Naive thymus-derived CD4-positive, alpha-beta T cell (primary cell): Measurements from ENCODE around the gene ABCC8. TPM values are rescaled to one million over a fixed set of nuclear protein-coding genes. Genes with fewer than 3 reads are reported as not detected.

Source experiments
- ATAC-seq: fragments of 150-1000 bp; cut with Tn5 transposase; 2 replicates; pipeline ENCODE4 v1.10.0; 2021; ENCODE audit warnings: mild to moderate bottlenecking, moderate library complexity
- CTCF ChIA-PET: fragments of 350-600 bp; sonication (Branson Sonifier 250); formaldehyde crosslinking; loops from one replicate; lab custom pipeline; 2021; ENCODE audit warnings: antibody characterized with exemption; lab: Charles Lee
- POLR2A ChIA-PET: fragments of 350-600 bp; sonication (Branson Sonifier 250); formaldehyde crosslinking; loops from one replicate; lab custom pipeline; 2021; ENCODE audit warnings: antibody characterized with exemption, inconsistent platforms; lab: Charles Lee
- DNase-seq, 9 donors: peaks; one replicate each; pipeline versions ENCODE4 v3.0.0 to v3.0.0-alpha.2; 2020 to 2022; ENCODE audit warnings: mixed read lengths in 1 of 9
- H3K27ac ChIP-seq: one replicate; pipeline ENCODE4 v1.7.0; 2013; ENCODE audit warnings: mild to moderate bottlenecking, low read depth, low read length, moderate library complexity
- H3K27me3 ChIP-seq, 2 donors: one replicate each; pipeline ENCODE4 v1.7.0; 2013; ENCODE audit warnings: low read length in 2 of 2, mild to moderate bottlenecking in 2 of 2, moderate library complexity in 2 of 2; ENCODE audit not compliant: control insufficient read depth in 2 of 2, insufficient read depth in 2 of 2
- H3K36me3 ChIP-seq, 3 experiments: 1 replicate in 2 of 3; 2 replicates in 1 of 3; pipeline ENCODE4 v1.7.0; 2013; ENCODE audit warnings: low read length in 3 of 3, mild to moderate bottlenecking in 3 of 3, moderate library complexity in 1 of 3; ENCODE audit not compliant: insufficient read depth in 3 of 3, control insufficient read depth in 2 of 3
- H3K4me1 ChIP-seq, 2 donors: one replicate each; pipeline ENCODE4 v1.7.0; 2013; ENCODE audit warnings: low read length in 2 of 2, mild to moderate bottlenecking in 2 of 2, moderate library complexity in 1 of 2; ENCODE audit not compliant: control insufficient read depth in 2 of 2, insufficient read depth in 2 of 2
- H3K4me3 ChIP-seq: 2 replicates; pipeline ENCODE4 v1.7.0; 2013; ENCODE audit warnings: mild to moderate bottlenecking, low read length
- H3K9me3 ChIP-seq, 3 experiments: 1 replicate in 2 of 3; 2 replicates in 1 of 3; pipeline ENCODE4 v1.7.0; 2013; ENCODE audit warnings: low read length in 3 of 3; ENCODE audit not compliant: control insufficient read depth in 2 of 3
- H3K27ac Mint-ChIP-seq, 9 donors: one replicate each; pipeline ENCODE4 v1.8.0; 2020 to 2022; ENCODE audit warnings: mixed read lengths in 9 of 9, mild to moderate bottlenecking in 8 of 9, moderate library complexity in 5 of 9, inconsistent platforms in 2 of 9
- H3K27me3 Mint-ChIP-seq, 5 donors: one replicate each; pipeline ENCODE4 v1.8.0; 2021 to 2022; ENCODE audit warnings: mixed read lengths in 5 of 5, mild to moderate bottlenecking in 1 of 5
- H3K36me3 Mint-ChIP-seq, 5 donors: one replicate each; pipeline ENCODE4 v1.8.0; 2020 to 2022; ENCODE audit warnings: mixed read lengths in 5 of 5, mild to moderate bottlenecking in 3 of 5, inconsistent platforms in 1 of 5
- H3K4me1 Mint-ChIP-seq, 7 donors: one replicate each; pipeline ENCODE4 v1.8.0; 2020 to 2022; ENCODE audit warnings: mixed read lengths in 7 of 7, mild to moderate bottlenecking in 3 of 7, inconsistent platforms in 1 of 7
- H3K4me3 Mint-ChIP-seq, 10 donors: one replicate each; pipeline ENCODE4 v1.8.0; 2020 to 2022; ENCODE audit warnings: mild to moderate bottlenecking in 10 of 10, mixed read lengths in 10 of 10, moderate library complexity in 6 of 10, inconsistent platforms in 2 of 10
- H3K9me3 Mint-ChIP-seq, 11 donors: one replicate each; pipeline ENCODE4 v1.8.0; 2020 to 2022; ENCODE audit warnings: mixed read lengths in 11 of 11, mild to moderate bottlenecking in 4 of 11, inconsistent platforms in 1 of 11, moderate library complexity in 1 of 11
- intact Hi-C, 2 donors: fragments of 100-400 bp; cut with micrococcal nuclease; formaldehyde crosslinking; loops; one replicate each; pipeline ENCODE4 v1.15.1; 2023
- polyA plus RNA-seq, 2 donors: library from polyadenylated mRNA; unstranded; fragments of 300-500 nt; fragmentation: Illumina TruSeq; gene quantifications; one replicate each; pipeline ENCODE4 v1.2.3, GENCODE V29; 2021
- total RNA-seq, 6 experiments: library from RNA in 5 of 6; stranded (reverse) in 5 of 6; gene quantifications; 1 replicate in 5 of 6; 2 replicates in 1 of 6; pipeline ENCODE4 v1.2.3 and lab custom pipeline; 2021 to 2026

The ABCC8 gene
- total and polyA plus RNA-seq, 7 experiments from 2014 or later, result 0.36 TPM; not detected in 6

DNA sequence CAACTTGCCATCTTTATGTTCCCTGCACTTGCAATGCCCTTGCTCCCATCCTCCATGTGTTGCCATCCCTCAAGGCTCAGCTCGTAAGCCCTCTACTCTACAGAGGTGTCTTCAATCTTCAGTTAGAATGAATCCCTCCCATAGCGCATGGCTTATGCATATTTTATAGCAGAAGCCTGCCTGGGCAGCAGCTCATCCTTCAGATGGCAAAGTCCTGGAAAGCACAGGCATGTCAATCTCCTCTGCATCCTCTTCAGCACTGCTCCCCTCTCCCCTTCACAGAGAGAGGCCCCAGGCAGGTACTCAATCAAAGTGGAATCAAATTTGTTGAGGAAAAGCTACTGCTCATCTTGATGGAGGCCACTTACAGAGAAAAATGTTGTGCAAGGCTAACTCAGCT lies 31.1 kb upstream of the ABCC8 start:
- Histone ChIP-seq H3K27me3 (no peaks in the 10 kb centered on the region), H3K4me3 (no peak overlapping the region), H3K4me1 (no peaks in the 10 kb centered on the region), H3K27ac (no peak overlapping the region), H3K36me3 (no peaks in the 10 kb centered on the region), H3K9me3 (no peaks in the 10 kb centered on the region)
- ChIA-PET POLR2A (no interaction called here), CTCF (interaction anchor here (1.0 to 2.4 kb wide), 4 partner anchors 9 to 278 kb away, joined by 3 to 7 read pairs (median 6); partner anchors contain the start of gene KCNJ11)
- Mint-ChIP-seq H3K9me3 (no peaks in the 10 kb centered on the region), H3K4me3 (no peak overlapping the region), H3K27ac (no peak overlapping the region), H3K27me3 (peaks cover 4 to 16% (median 9%) of the 10 kb centered on the region in 5 donors), H3K36me3 (no peaks in the 10 kb centered on the region), H3K4me1 (no peaks in the 10 kb centered on the region)
- intact Hi-C loops, result loop anchor here in 1 of 2 donors (10.0 kb wide), 1 partner anchor 573 kb away; no protein-coding TSS in a partner anchor
- no peak for DNase-seq
- ATAC-seq, result no peak

DNA sequence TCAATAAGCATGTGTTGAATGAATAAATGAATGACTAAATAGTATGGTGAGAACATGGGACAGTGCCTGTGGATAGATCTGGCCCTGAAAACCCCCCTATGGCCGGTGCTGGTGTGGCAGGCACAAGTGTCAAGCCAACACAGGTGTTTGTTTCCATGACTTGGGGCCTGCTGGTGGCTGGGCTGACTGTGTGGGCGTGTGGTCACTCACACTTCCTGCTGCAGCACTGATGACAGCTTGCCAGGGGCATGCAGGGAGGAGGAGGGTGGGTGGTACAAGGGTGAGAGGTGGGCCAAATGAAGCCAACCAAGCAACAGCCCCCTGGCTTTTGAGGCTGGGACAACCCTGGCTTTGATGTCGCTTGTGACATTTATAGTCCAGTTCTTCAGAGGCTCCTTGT lies 30.3 kb upstream of the ABCC8 start:
- Mint-ChIP-seq H3K4me1 (no peaks in the 10 kb centered on the region), H3K27me3 (peaks cover 0 to 15% (median 8%) of the 10 kb centered on the region in 5 donors), H3K9me3 (no peaks in the 10 kb centered on the region), H3K36me3 (no peaks in the 10 kb centered on the region), H3K4me3 (no peak overlapping the region), H3K27ac (no peak overlapping the region)
- Histone ChIP-seq H3K27ac (no peak overlapping the region), H3K36me3 (no peaks in the 10 kb centered on the region), H3K9me3 (no peaks in the 10 kb centered on the region), H3K4me1 (no peaks in the 10 kb centered on the region), H3K27me3 (no peaks in the 10 kb centered on the region), H3K4me3 (no peak overlapping the region)
- intact Hi-C loops, result loop anchor here in 1 of 2 donors (10.0 kb wide), 1 partner anchor 572 kb away; no protein-coding TSS in a partner anchor
- no peak for DNase-seq
- no peak for ATAC-seq
- POLR2A ChIA-PET, result no interaction called here
- CTCF ChIA-PET, result interaction anchor here (1.1 to 5.1 kb wide), 3 partner anchors 118 to 277 kb away, joined by 3 to 39 read pairs (median 7); partner anchors contain the start of gene KCNJ11

DNA sequence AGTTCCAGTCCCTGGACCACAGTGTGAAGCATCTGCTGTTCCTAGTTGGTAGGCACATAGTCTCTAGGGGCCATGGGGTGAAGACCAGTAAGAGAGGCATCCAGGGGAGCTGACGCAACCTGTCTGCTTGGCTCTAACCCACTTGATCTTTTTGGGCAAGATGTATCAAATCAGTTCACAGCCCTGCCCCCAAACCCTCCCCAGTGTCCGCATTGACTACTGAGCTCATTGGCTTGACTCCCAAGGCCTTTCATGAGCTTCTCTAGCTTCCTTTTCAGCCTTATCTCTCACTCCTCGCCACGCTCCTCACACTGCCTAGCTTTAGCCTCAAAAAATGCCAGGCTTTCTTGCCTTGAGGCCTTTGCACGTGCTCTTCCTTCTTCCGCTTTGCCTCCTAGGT lies 29.7 kb upstream of the ABCC8 start:
- Histone ChIP-seq H3K36me3 (no peaks in the 10 kb centered on the region), H3K4me1 (no peaks in the 10 kb centered on the region), H3K27me3 (no peaks in the 10 kb centered on the region), H3K4me3 (no peak overlapping the region), H3K9me3 (no peaks in the 10 kb centered on the region), H3K27ac (no peak overlapping the region)
- Mint-ChIP-seq H3K4me3 (no peak overlapping the region), H3K4me1 (no peaks in the 10 kb centered on the region), H3K27me3 (peaks cover 0 to 12% (median 5%) of the 10 kb centered on the region in 5 donors), H3K36me3 (no peaks in the 10 kb centered on the region), H3K9me3 (no peaks in the 10 kb centered on the region), H3K27ac (no peak overlapping the region)
- intact Hi-C loops, result loop anchor here in 1 of 2 donors (10.0 kb wide), 1 partner anchor 572 kb away; no protein-coding TSS in a partner anchor
- DNase-seq (no peak), ATAC-seq (no peak)
- CTCF ChIA-PET, result interaction anchor here (1.2 to 5.1 kb wide), 3 partner anchors 120 to 276 kb away, joined by 5 to 39 read pairs (median 7); no protein-coding TSS in a partner anchor
- POLR2A ChIA-PET, result no interaction called here

DNA sequence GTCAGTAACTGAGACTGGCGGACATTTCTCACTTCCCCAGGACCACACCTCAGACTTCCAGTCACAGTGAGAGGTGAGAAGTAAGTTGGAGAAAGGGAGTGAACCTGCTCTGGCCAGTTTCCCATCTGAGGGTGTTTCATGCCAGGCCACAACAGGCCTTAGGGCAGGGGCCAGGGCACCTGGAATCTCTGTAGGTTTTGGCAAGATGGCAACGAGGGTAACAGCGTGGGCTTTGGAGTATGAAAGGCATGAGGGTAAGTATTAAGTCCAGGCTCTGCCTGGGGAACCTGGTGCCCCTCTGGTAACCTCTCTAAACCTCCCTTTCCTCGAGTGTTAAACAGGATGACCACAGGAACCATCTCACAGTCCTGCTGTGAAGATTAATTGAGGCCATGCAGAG lies 28.5 kb upstream of the ABCC8 start:
- no peak for ATAC-seq
- Histone ChIP-seq H3K27me3 (no peaks in the 10 kb centered on the region), H3K36me3 (no peaks in the 10 kb centered on the region), H3K9me3 (no peaks in the 10 kb centered on the region), H3K27ac (no peak overlapping the region), H3K4me1 (no peaks in the 10 kb centered on the region), H3K4me3 (no peak overlapping the region)
- Mint-ChIP-seq H3K4me1 (no peaks in the 10 kb centered on the region), H3K4me3 (no peak overlapping the region), H3K27me3 (peaks cover 0 to 12% (median 5%) of the 10 kb centered on the region in 5 donors), H3K36me3 (no peaks in the 10 kb centered on the region), H3K9me3 (no peaks in the 10 kb centered on the region), H3K27ac (no peak overlapping the region)
- no peak for DNase-seq
- POLR2A ChIA-PET, result no interaction called here
- CTCF ChIA-PET, result interaction anchor here (1.2 to 5.1 kb wide), 5 partner anchors 31 to 275 kb away, joined by 3 to 39 read pairs (median 4); no protein-coding TSS in a partner anchor
- intact Hi-C loops, result loop anchor here in 1 of 2 donors (10.0 kb wide), 1 partner anchor 570 kb away; no protein-coding TSS in a partner anchor

DNA sequence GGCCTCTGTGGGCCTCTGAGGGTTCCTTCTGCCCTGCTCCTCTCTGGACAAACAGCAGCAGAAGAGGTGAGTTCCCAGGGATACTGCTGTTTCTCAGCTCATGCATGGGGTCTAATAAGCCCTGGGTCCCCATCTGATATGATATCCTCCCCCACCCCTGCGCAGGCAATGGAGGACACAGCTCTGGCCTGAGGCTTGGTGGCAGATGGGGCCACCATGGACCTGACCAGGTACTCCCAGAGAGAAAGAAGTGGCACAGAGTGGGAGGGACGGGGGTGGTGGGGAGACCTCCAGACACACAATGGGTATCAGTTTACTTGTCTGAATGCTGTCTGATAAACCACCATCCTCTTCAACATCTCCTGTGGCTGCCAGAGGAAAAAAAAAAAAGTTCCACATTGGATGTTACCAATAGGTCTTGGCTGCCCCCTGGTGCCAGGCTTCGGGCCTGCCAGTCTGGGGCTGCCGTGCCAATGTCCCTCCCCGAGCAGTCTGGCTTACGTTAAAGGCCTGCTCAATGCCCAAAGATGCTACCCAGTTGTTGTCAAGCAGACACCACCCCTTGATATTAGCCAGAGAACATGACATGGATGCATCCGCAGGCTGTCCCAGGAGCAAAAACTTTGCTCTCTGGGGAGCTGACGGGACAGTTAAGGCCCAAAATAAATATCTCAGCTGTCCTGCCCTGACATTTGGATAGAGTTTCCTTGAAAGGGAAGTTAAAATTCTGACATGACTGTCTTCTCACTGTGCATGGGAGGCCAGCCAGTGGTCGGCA lies 27.9 kb upstream of the ABCC8 start:
- H3K27me3 Mint-ChIP-seq, result peaks cover 0 to 12% (median 5%) of the 10 kb centered on the region in 5 donors
- H3K9me3 ChIP-seq, result no peaks in the 10 kb centered on the region
- no peak overlapping the region for H3K4me3 Mint-ChIP-seq
- H3K4me1 Mint-ChIP-seq, result no peaks in the 10 kb centered on the region
- intact Hi-C loops, result loop anchor here (1.0 to 10.0 kb wide), 5 partner anchors 115 to 570 kb away; no protein-coding TSS in a partner anchor
- H3K4me1 ChIP-seq, result no peaks in the 10 kb centered on the region
- ATAC-seq, result peak; percentile 79
- CTCF ChIA-PET, result interaction anchor here (0.8 to 5.1 kb wide), 7 partner anchors 30 to 684 kb away, joined by 3 to 39 read pairs (median 4); no protein-coding TSS in a partner anchor
- no peak overlapping the region for H3K4me3 ChIP-seq
- peak; percentile 63 to 83 (median 77) for DNase-seq
- H3K36me3 Mint-ChIP-seq, result no peaks in the 10 kb centered on the region
- no peaks in the 10 kb centered on the region for H3K9me3 Mint-ChIP-seq
- POLR2A ChIA-PET, result no interaction called here
- H3K27ac ChIP-seq, result no peak overlapping the region
- H3K36me3 ChIP-seq, result no peaks in the 10 kb centered on the region
- H3K27ac Mint-ChIP-seq, result no peak overlapping the region
- no peaks in the 10 kb centered on the region for H3K27me3 ChIP-seq

DNA sequence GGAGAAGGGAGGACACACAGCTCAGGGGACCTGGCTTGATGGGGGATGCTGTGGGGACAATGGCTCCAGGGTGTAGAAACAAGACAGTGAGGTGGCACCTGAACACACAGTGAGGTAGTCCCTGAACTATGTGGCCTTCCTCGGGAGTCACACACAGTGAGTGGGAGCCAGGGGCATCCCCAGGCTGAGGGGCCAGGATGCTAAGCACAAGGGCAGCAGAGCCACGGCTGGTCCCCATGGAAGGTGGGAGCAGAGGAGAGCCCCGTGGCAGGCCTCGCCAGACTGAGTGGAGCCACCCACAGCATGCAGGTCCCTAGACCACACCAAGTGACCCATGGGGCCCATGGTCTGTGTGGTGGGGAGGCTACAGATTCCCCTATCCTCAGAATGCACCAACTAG lies 26.0 kb upstream of the ABCC8 start:
- DNase-seq (no peak), ATAC-seq (no peak)
- no peaks in the 10 kb centered on the region for H3K27me3 ChIP-seq
- intact Hi-C loops, result loop anchor here in 1 of 2 donors (10.0 kb wide), 1 partner anchor 568 kb away; no protein-coding TSS in a partner anchor
- CTCF ChIA-PET, result interaction anchor here (0.6 to 5.1 kb wide), 3 partner anchors 119 to 370 kb away, joined by 3 to 39 read pairs (median 3); no protein-coding TSS in a partner anchor
- Mint-ChIP-seq H3K4me1 (no peaks in the 10 kb centered on the region), H3K9me3 (no peaks in the 10 kb centered on the region), H3K27ac (no peak overlapping the region), H3K27me3 (peaks cover 0 to 4% (median 2%) of the 10 kb centered on the region in 5 donors), H3K36me3 (no peaks in the 10 kb centered on the region), H3K4me3 (no peak overlapping the region)
- no peak overlapping the region for H3K4me3 ChIP-seq
- H3K27ac ChIP-seq, result no peak overlapping the region
- POLR2A ChIA-PET, result no interaction called here
- no peaks in the 10 kb centered on the region for H3K4me1 ChIP-seq
- no peaks in the 10 kb centered on the region for H3K9me3 ChIP-seq
- no peaks in the 10 kb centered on the region for H3K36me3 ChIP-seq
